OCI-LY7 (cell line): ENCODE results near the gene TPSB2.

Experiments used
- CTCF ChIP-seq: fragments of 200-600 bp; sonication (generic); conservative IDR thresholded peaks from 2 replicates; pipeline ENCODE4 v1.5.1; 2014; ENCODE audit warnings: mild to moderate bottlenecking, antibody characterized with exemption, low read length, moderate library complexity, mixed read lengths
- EZH2phosphoT487 ChIP-seq: fragments of 200-600 bp; sonication (generic); IDR thresholded peaks from 2 replicates; pipeline ENCODE4 v1.6.1; 2018; ENCODE audit warnings: low read depth, borderline replicate concordance, mild to moderate bottlenecking, mixed run types, antibody characterized with exemption, low read length, moderate library complexity, mixed read lengths

DNA sequence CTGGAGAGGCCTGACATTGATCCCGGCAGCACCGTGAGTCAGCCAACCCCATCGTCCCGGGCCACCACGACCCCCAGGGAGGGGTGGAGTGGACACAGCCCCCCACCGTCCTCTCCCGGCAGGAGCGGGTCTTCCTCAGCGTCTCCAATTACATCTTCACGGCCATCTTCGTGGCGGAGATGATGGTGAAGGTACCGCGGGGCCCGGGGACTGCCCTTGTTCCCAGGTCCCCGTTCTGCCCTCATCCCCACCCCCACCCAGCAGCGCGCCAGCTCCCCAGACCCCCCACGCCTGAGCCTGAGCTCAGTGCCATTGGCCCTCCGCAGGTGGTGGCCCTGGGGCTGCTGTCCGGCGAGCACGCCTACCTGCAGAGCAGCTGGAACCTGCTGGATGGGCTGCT is 19.5 kb downstream of the TPSB2 start:
- TF ChIP-seq CTCF = no peak
- TF ChIP-seq EZH2phosphoT487 = no peak
